Mucosa of stomach (tissue), 1 donor: ENCODE data around the gene SPACA9.

Experiments used
- H3K27me3 ChIP-seq: one replicate; pipeline ENCODE4 v1.7.0; 2013; ENCODE audit warnings: mild to moderate bottlenecking, low read length; ENCODE audit not compliant: control insufficient read depth, insufficient read depth
- H3K36me3 ChIP-seq: one replicate; pipeline ENCODE4 v1.7.0; 2013; ENCODE audit warnings: low read length; ENCODE audit not compliant: control insufficient read depth, insufficient read depth
- H3K4me1 ChIP-seq: one replicate; pipeline ENCODE4 v1.7.0; 2013; ENCODE audit warnings: mild to moderate bottlenecking, low read length; ENCODE audit not compliant: control insufficient read depth, insufficient read depth
- H3K4me3 ChIP-seq: one replicate; pipeline ENCODE4 v1.7.0; 2013; ENCODE audit warnings: low read length
- H3K9ac ChIP-seq: one replicate; pipeline ENCODE4 v1.7.0; 2013; ENCODE audit warnings: mild to moderate bottlenecking, low read length, moderate library complexity
- H3K9me3 ChIP-seq: one replicate; pipeline ENCODE4 v1.7.0; 2013; ENCODE audit warnings: mild to moderate bottlenecking, low read length, moderate library complexity; ENCODE audit not compliant: control insufficient read depth
- donor health status: Pancreatic carcinoma.

Gene SPACA9

DNA sequence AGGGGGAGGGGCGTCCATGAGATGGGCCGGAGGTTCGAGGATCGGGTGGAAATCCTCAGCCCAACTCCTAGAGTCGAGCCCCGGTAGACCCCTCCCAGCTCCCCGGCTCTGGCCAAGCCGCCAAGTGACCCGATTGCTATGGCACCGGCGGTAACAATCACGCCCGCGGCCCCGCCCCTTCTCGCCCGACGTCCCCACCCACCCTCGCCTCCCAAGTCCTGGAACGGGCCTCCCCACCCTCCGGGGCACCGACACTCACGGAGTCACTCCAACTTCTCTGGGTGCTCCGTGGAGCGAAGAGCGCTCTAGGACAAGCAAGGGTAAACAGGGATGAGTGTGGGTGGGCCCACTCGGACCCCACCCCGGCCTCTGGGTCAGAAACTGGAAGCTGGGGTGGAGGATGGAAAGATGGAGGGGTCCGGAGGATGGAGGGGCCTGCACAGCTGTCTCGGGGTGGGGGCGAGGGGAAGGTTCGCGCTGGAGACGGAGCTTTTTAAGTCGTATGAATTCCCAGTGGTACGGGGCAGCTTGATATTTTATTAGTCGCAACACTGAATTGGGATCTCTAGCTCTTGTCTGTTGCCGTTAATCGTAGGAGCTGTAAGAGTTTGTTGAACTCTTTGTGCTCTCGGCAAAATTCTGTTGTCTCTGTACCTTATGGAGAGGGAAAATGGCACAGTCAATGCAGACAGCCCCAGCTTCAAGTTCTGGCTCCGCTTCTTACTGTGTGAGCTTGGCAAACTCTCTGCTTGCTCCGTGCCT lies at the start of gene SPACA9:
Gene SPACA9, plus strand, starts transcription at position 204 of the 762 bp plus-strand sequence. CDS start 5,050 bp downstream, outside the sequence.
- Histone ChIP-seq H3K9ac (peak within 1 kb of the TSS; percentile 97), H3K4me1 (peaks cover 10% of the 10 kb centered on the region), H3K9me3 (no peaks in the 10 kb centered on the region), H3K27me3 (peaks cover 5% of the 10 kb centered on the region), H3K4me3 (peak within 1 kb of the TSS; percentile 72), H3K36me3 (no peaks in the 10 kb centered on the region)

DNA sequence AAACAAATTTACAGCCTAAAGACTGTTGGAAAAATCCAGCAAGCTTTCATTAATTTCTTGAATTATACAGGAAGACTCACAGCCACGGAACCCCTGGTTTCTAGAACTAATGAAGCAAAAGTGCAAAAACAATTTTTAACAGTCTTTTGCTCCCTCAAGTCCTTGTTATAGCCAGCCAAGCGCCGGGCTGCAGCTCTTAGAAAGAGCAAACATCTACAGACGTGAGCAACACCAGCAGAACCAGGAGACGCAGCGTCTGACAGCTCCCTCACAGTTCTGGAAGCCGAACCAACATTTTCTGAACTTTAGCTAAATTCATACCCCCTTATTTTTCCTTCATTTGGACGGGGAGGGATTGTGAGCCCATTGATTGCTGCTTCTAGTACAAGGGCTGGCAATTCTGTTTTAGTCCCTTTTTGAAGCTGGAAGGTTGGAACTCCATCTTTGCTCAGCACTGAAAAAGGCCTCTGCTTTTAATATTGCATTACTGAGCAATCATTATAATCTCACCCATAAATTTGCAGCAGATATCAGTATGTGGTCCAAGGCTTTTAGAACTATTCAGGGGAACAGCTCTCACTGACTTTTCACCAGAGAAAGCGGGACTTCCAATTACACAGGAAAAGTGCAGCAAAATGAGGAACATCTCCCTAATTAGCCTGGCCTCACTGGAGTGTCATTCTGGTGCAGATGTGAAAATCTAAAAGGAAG lies 46.4 kb upstream of the SPACA9 start:
- no peak overlapping the region for H3K9ac ChIP-seq
- no peaks in the 10 kb centered on the region for H3K36me3 ChIP-seq
- H3K4me3 ChIP-seq, result no peak overlapping the region
- no peaks in the 10 kb centered on the region for H3K4me1 ChIP-seq
- no peaks in the 10 kb centered on the region for H3K27me3 ChIP-seq
- H3K9me3 ChIP-seq, result no peaks in the 10 kb centered on the region

DNA sequence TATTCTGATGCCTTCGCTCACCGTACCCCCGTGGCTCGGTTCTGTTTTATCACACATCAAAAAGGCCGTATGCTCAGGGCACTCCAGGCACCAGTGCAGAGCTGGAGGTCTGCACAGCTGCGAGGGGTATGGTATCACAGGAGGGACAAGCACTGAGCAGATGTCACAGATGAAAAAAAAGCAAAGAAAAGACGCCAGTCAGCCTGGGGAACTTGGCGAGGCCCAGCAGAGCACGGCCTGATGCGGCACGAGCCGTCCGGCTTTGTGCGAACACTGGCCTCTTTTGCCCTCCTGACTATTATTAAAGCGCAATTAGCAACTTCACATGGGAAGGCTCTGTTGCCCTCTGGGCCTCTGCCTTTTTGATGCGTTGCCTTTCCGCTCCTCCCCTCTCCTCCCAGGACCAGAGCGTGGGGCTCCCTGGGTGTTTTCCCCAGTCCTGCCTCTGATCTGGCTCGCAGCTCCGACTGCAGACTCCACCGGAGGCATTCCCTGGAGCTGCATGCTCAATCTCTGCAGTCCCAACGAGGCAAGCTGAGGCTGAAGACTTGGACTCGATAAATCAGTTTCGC lies 45.1 kb upstream of the SPACA9 start:
- no peaks in the 10 kb centered on the region for H3K4me1 ChIP-seq
- H3K27me3 ChIP-seq, result no peaks in the 10 kb centered on the region
- no peaks in the 10 kb centered on the region for H3K9me3 ChIP-seq
- no peak overlapping the region for H3K4me3 ChIP-seq
- no peaks in the 10 kb centered on the region for H3K36me3 ChIP-seq
- H3K9ac ChIP-seq, result no peak overlapping the region

DNA sequence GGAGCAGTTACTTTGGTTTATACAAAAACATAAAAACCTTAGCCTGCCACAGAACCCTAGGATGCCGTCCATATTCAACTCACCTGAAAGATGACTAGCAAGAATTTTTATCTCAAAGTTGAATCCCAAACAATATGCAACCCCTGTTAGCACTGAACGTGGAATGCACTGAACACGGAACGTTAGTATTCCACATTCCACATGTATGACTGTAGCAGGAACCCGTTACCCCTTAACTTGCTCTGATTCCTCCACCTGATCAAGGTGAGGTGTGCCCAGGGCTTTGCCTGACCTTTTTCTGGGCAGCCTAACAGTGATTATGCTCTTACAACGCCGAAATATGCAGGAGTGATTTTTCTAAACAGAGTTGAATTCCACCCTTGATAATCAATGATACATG lies 44.4 kb upstream of the SPACA9 start:
- no peaks in the 10 kb centered on the region for H3K27me3 ChIP-seq
- no peaks in the 10 kb centered on the region for H3K9me3 ChIP-seq
- H3K36me3 ChIP-seq, result no peaks in the 10 kb centered on the region
- H3K9ac ChIP-seq, result no peak overlapping the region
- no peaks in the 10 kb centered on the region for H3K4me1 ChIP-seq
- no peak overlapping the region for H3K4me3 ChIP-seq

DNA sequence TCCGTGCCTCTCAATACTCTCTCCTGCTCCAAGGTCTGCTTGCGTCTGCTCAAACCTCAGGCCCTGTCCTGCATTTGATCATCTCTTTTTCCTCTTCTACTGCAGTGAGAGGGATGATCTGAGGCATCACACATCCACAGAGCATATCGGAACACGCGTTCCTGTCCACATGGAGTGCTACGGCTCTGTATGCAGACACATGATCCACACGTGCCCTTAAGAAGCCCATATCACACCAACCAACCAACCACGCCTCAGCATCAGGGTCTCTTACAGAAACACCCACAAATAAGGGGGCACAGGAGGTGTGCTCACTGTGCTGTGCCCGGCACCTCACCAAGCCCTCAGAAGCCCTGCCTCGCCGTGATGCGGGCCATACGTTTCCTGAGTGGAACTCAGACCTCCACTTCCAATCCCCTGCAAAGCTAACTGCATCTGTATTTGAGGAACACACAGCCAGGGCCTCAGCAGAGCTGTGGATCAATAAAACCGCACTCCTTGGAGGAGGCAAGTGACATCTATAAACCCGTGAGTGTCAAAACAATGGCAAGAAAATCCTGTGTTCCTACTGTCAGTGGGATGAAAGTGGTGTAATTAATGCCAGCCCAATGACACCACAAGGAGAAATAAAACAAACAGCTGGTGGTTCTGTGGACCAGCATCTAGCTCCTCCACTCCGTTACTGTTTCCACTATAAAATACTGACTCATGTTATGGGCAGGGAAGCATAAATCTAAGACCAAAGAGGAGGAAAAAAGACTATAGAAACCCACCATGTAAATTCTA lies 41.0 kb upstream of the SPACA9 start:
- H3K36me3 ChIP-seq, result no peaks in the 10 kb centered on the region
- H3K4me3 ChIP-seq, result no peak overlapping the region
- no peaks in the 10 kb centered on the region for H3K9me3 ChIP-seq
- no peak overlapping the region for H3K9ac ChIP-seq
- no peaks in the 10 kb centered on the region for H3K27me3 ChIP-seq
- H3K4me1 ChIP-seq, result no peaks in the 10 kb centered on the region

DNA sequence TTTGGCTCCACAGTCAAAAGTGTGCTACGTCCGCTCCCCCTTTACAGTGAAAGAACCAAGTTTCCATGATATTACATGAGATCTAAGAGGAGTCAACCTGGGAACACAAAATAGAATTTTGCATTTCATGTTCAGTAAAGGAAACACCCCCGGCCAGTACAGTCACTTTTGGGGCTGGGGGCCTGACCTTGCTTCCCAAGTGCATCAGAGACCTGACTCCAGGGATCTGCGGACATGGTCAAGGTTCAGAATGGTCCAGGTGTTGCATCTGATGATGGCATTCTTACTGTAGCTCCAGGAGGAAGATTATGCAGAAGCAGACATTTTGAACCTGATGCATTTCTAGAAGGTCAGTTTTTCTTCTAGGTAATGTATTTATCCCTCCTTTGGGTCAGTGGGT lies 40.4 kb upstream of the SPACA9 start:
- Histone ChIP-seq H3K4me1 (no peaks in the 10 kb centered on the region), H3K9me3 (no peaks in the 10 kb centered on the region)

DNA sequence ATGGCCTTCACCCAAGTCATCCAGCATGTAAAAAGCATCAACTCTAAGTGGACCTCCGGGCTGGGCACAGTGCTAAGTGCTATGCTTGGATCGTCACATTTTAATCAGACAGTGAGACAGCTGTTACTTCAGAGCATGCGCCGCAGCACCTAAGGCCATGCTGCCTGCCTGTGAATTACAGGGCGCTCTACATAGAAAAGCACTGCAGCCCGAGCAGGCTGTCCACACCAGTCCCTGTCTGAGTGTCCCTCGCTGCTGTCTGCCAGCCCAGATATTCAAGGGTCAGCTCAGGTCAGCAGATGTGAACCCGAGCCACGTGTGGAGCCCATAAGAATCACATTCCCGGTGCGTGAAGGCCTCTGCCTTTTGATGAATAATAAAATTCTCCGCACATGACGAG lies 37.7 kb upstream of the SPACA9 start:
- Histone ChIP-seq H3K27me3 (no peaks in the 10 kb centered on the region), H3K9ac (no peak overlapping the region), H3K9me3 (no peaks in the 10 kb centered on the region), H3K36me3 (no peaks in the 10 kb centered on the region), H3K4me3 (no peak overlapping the region), H3K4me1 (no peaks in the 10 kb centered on the region)

More for the DNA sequence above, 40.4 kb upstream of the SPACA9 start:
- Histone ChIP-seq H3K36me3 (no peaks in the 10 kb centered on the region), H3K4me3 (no peak overlapping the region), H3K9ac (no peak overlapping the region), H3K27me3 (no peaks in the 10 kb centered on the region)

DNA sequence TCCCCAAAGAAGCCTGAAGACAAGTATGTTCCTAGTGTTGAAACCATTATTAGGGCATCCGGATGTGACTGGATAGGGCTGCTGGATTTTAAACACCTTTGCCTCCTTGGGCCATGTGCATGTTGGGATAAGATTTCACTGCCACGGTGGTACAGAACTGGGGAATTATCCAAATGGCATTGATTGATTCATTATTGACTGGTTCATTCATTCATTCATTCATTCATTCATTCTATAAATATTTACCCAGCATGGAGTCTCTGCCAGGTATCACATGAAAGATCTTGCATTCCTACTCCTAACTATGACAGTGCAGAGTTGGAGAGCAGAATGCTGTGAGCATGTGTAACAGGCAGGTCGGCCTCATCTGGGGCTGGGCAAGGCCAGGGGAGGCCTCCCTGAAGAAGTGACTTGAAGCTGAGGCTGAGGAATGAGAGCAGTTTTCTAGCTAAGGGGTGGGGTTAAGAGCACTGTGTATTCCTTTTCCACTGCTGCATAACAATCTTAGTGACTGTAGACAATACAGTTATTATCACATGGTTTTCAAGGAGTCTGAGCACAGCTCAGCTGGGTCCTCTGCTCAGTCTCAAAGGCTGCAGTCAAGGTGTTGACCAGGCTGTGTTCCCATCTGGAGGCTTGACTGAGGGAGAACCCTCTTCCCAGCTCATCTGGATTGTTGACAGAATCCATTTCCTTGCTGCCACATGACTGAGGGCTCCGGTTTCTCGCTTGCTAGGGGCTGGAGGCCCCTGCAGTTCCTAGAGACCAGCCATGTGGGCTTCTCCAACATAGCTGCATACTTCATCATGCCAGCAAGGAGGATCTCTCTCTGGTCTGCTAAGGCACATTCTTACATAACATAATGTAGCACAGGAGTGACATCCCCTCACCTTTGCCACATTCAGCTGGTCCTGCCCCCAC lies 36.3 kb upstream of the SPACA9 start:
- H3K4me1 ChIP-seq, result no peaks in the 10 kb centered on the region
- H3K4me3 ChIP-seq, result no peak overlapping the region
- H3K36me3 ChIP-seq, result no peaks in the 10 kb centered on the region
- no peaks in the 10 kb centered on the region for H3K27me3 ChIP-seq
- H3K9ac ChIP-seq, result no peak overlapping the region
- H3K9me3 ChIP-seq, result no peaks in the 10 kb centered on the region

DNA sequence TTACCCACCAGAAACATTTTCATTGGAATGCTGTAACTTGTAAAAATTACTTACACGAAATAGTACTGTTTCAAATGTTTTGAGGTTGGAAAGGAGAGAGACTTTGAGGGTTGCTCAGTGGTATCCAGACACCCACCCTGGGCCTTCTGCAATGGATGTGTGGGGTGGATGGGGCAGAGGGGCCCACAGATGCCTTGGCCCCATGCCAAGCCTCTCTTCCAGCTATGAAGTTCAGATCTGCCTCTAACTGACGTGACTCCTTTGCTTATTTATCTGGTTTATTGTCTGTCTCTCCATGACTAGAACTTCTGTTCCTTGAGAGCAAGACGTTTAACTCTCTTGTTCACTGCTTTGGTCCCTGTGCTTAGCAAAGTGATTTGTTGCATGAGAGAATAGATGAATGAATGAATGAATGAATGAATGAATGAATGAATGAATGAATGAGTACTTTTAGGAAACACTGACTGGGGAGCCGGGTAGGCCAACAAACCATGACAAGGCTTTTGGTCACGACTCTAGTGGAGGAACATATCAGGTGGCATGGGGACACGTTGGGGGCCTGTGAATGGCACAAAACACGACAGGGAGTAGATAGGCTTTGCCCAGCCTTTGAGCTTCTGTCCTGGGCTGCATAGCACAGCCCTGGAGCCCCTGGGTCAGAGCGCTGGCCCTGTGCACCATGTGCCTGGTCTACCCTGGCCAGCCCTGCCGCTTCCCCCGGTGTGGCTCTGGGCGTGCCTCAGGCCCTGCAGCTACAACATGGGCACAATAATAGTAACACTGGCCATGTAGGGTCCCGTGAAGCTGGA lies 32.4 kb upstream of the SPACA9 start:
- Histone ChIP-seq H3K27me3 (no peaks in the 10 kb centered on the region), H3K4me1 (peaks cover 5% of the 10 kb centered on the region), H3K36me3 (no peaks in the 10 kb centered on the region), H3K9me3 (no peaks in the 10 kb centered on the region), H3K9ac (no peak overlapping the region), H3K4me3 (no peak overlapping the region)

DNA sequence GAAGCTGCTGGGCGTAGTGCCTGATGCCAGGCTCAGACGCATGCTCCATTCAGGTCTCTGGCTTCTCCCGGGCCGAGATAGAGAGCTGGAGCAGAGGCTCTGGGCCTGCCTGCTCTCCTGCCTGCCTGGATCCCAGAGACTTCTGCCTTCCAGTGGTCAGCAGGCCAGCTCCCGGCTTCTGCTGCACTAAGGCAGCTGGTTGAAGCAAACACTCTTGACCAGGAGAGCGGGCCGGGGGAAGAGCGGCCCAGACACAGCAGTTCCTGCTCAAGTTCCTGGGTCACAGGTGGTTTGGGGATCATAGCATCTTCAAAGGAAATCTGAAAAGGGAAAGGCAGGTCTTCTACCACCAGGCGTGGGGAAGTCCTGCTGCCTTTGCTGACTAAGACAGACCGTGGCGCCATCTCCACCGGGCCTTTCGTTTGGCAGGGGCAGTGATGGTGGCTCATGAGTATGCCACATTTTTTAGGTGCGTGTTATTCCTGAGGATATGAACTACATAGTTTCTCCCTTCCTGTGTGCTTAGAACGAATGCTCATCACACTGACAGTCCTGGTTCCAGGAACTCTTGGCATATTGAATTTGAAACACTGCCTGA lies 31.7 kb upstream of the SPACA9 start:
- Histone ChIP-seq H3K4me1 (peaks cover 5% of the 10 kb centered on the region), H3K9ac (no peak overlapping the region), H3K9me3 (no peaks in the 10 kb centered on the region), H3K4me3 (no peak overlapping the region), H3K27me3 (no peaks in the 10 kb centered on the region), H3K36me3 (no peaks in the 10 kb centered on the region)
